SK-N-SH (cell line): ENCODE measurements around the gene TTC7B.

Experiments used
- EZH2phosphoT487 ChIP-seq: fragments of 200-600 bp; sonication (generic); IDR thresholded peaks from 2 replicates; pipeline ENCODE4 v1.6.1; 2017; ENCODE audit warnings: low read depth, mixed run types, mild to moderate bottlenecking, antibody characterized with exemption, moderate library complexity, borderline replicate concordance
- RAD21 ChIP-seq: IDR thresholded peaks from 2 replicates; pipeline ENCODE4 v1.6.1; 2012; ENCODE audit warnings: mild to moderate bottlenecking, low read length
- TF ChIP-seq, protein P1 (sequence below): fragments of 200-600 bp; sonication (generic); IDR thresholded peaks from 2 replicates; pipeline ENCODE4 v1.6.1; 2017; ENCODE audit warnings: antibody characterized with exemption, mild to moderate bottlenecking, moderate library complexity

DNA sequence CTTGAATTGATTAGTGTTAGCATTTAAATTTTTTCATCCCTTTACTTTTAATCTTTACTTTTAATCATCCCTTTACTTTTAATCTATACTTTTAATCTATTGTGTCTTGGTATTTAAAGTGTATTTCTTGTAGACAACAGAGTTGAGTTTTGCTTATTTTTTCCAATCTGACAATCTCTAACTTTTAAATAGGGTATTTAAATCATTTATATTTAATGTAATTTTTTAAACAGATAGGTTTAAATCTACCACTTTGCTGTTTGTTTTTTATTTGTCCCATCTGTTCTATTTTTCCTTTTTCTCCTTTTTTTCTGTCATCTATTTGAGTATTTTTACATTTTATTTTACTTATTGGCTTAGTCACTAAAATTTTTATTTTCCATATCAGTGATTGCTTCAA lies 68.3 kb downstream of the TTC7B start:
- TF ChIP-seq RAD21, result no peak
- TF ChIP-seq, protein P1, sequence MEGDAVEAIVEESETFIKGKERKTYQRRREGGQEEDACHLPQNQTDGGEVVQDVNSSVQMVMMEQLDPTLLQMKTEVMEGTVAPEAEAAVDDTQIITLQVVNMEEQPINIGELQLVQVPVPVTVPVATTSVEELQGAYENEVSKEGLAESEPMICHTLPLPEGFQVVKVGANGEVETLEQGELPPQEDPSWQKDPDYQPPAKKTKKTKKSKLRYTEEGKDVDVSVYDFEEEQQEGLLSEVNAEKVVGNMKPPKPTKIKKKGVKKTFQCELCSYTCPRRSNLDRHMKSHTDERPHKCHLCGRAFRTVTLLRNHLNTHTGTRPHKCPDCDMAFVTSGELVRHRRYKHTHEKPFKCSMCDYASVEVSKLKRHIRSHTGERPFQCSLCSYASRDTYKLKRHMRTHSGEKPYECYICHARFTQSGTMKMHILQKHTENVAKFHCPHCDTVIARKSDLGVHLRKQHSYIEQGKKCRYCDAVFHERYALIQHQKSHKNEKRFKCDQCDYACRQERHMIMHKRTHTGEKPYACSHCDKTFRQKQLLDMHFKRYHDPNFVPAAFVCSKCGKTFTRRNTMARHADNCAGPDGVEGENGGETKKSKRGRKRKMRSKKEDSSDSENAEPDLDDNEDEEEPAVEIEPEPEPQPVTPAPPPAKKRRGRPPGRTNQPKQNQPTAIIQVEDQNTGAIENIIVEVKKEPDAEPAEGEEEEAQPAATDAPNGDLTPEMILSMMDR, result no peak
- TF ChIP-seq EZH2phosphoT487, result no peak
